NCI-H526 (cell line): Measurements from ENCODE around the gene BICRAL.
"Not testable (repeated sequence)": the region's sequence is repeated elsewhere in the genome, so short reads cannot be mapped to it uniquely, and the experiment has no call there.

Source experiments
- DNase-seq, 2 experiments: peaks; one replicate each; lab custom pipeline; 2025; lab: John Stamatoyannopoulos, UW

Gene BICRAL

GRCh38 chr6:42834056-42834455 is 52.2 kb downstream of the BICRAL start:
- DNase-seq, result no peak

GRCh38 chr6:42841844-42842584 is 60.2 kb downstream of the BICRAL start:
- no peak for DNase-seq

- DNase-seq, result no peak
These were observed 63.5 kb downstream of the BICRAL start for GRCh38 chr6:42845327-42845694.

GRCh38 chr6:42846505-42846904 is 64.7 kb downstream of the BICRAL start:
- no peak for DNase-seq

GRCh38 chr6:42848700-42849099 is 66.8 kb downstream of the BICRAL start:
- DNase-seq, result no peak

GRCh38 chr6:42851599-42851998 is 69.7 kb downstream of the BICRAL start:
- no peak for DNase-seq

GRCh38 chr6:42860036-42860435 is 78.2 kb downstream of the BICRAL start:
- no peak for DNase-seq

GRCh38 chr6:42860481-42860880 is 78.6 kb downstream of the BICRAL start:
- DNase-seq, result no peak

- DNase-seq, result no peak
These were observed 82.8 kb downstream of the BICRAL start for GRCh38 chr6:42864602-42865001.

GRCh38 chr6:42870145-42870936 is 88.5 kb downstream of the BICRAL start:
- DNase-seq, result no peak

GRCh38 chr6:42871711-42872110 is 89.9 kb downstream of the BICRAL start:
- no peak for DNase-seq

- no peak for DNase-seq
These were observed 91.5 kb downstream of the BICRAL start for GRCh38 chr6:42873313-42873712.

- no peak for DNase-seq
These were observed 95.8 kb downstream of the BICRAL start for GRCh38 chr6:42877695-42878094.

GRCh38 chr6:42879372-42880239 is 97.8 kb downstream of the BICRAL start, which contains the start of gene RPL7L1:
Gene RPL7L1 (plus strand): TSS chr6:42879616. CDS start chr6:42879911, 295 bp downstream.
- peak; percentile 87 to 89 for DNase-seq

- not testable (repeated sequence) for DNase-seq
These were observed 98.5 kb downstream of the BICRAL start for GRCh38 chr6:42880240-42880817.

GRCh38 chr6:42880871-42881270 is 99.0 kb downstream of the BICRAL start:
- DNase-seq, result not testable (repeated sequence)

- no peak for DNase-seq
These were observed 103.8 kb downstream of the BICRAL start for GRCh38 chr6:42885702-42886101.

- not testable (repeated sequence) for DNase-seq
These were observed 106.3 kb downstream of the BICRAL start for GRCh38 chr6:42888201-42888600.

- no peak for DNase-seq
These were observed 108.0 kb downstream of the BICRAL start for GRCh38 chr6:42889815-42890214.

GRCh38 chr6:42890311-42891198 is 108.7 kb downstream of the BICRAL start:
- peak; percentile 90 to 95 for DNase-seq

- DNase-seq, result no peak
These were observed 109.4 kb downstream of the BICRAL start for GRCh38 chr6:42891199-42891722.
